GM18909 (cell line): ENCODE data around the gene C2CD4C.
"Not testable (repeated sequence)": the region's sequence is repeated elsewhere in the genome, so short reads cannot be mapped to it uniquely, and the experiment has no call there.

ENCODE experiments used
- ATAC-seq: cut with Tn5 transposase; IDR thresholded peaks from one replicate; pipeline ENCODE4 v1.9.1; 2021; ENCODE audit warnings: mild to moderate bottlenecking; ENCODE audit not compliant: unreplicated experiment, poor library complexity

The C2CD4C gene

GRCh38 chr19:370641-371330 lies 38.2 kb downstream of the C2CD4C start:
- ATAC-seq = no peak

- ATAC-seq = no peak
These were observed 39.1 kb downstream of the C2CD4C start for GRCh38 chr19:369876-370275.

GRCh38 chr19:369256-369655 lies 39.7 kb downstream of the C2CD4C start:
- no peak for ATAC-seq

GRCh38 chr19:368630-369024 lies 40.3 kb downstream of the C2CD4C start:
- no peak for ATAC-seq

- ATAC-seq = no peak
These were observed 40.9 kb downstream of the C2CD4C start for GRCh38 chr19:367963-368629.

GRCh38 chr19:367561-367960 lies 41.4 kb downstream of the C2CD4C start:
- no peak for ATAC-seq

GRCh38 chr19:366951-367350 lies 42.0 kb downstream of the C2CD4C start:
- ATAC-seq = no peak

- no peak for ATAC-seq
These were observed 42.7 kb downstream of the C2CD4C start for GRCh38 chr19:366205-366783.

- ATAC-seq = no peak
These were observed 44.3 kb downstream of the C2CD4C start for GRCh38 chr19:364496-365287.

- no peak for ATAC-seq
These were observed 46.3 kb downstream of the C2CD4C start for GRCh38 chr19:362683-363082.

- ATAC-seq = no peak
These were observed 46.8 kb downstream of the C2CD4C start for GRCh38 chr19:362154-362553.

- no peak for ATAC-seq
These were observed 49.4 kb downstream of the C2CD4C start for GRCh38 chr19:359653-359925.

- ATAC-seq = not testable (repeated sequence)
These were observed 53.4 kb downstream of the C2CD4C start for GRCh38 chr19:355536-355935.
